Gastrocnemius medialis (tissue), 4 donors: ENCODE results near the gene MRPL38.

Source experiments
- POLR2A ChIP-seq, 2 donors: fragments of 450-650 bp; IDR thresholded peaks; one replicate each; pipeline ENCODE4 v1.6.1; 2017; ENCODE audit warnings: antibody characterized with exemption in 2 of 2, mild to moderate bottlenecking in 2 of 2, moderate library complexity in 2 of 2
- TF ChIP-seq, protein P1 (sequence below), 5 experiments: fragments of 450-650 bp in 3 of 5; fragments of 200-600 bp in 2 of 5; sonication (generic) in 2 of 5; IDR thresholded peaks in 4 of 5; conservative IDR thresholded peaks in 1 of 5; 1 replicate in 4 of 5; 2 replicates in 1 of 5; pipeline ENCODE4 v1.5.1; 2016 to 2019; ENCODE audit warnings: antibody characterized with exemption in 5 of 5, mild to moderate bottlenecking in 3 of 5, moderate library complexity in 3 of 5

DNA sequence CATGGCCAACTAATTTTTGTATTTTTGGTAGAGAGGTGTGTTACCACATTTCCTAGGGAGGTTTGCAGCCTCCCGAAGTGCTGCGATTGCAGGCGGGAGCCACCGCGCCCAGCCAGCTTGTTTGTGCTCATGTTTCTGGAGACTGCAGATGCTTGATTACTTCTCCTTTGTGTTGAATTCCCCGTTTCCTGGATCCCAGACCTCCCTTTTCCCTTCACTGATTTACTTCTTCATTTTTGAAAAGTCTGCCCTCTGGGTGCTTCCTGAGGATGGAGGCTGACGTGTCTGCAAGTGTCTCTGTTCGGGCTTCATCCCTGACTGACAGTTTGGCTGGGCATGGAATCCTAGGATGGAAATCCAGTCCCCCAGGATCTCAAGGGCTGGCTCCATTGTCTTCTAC is 19.3 kb downstream of the MRPL38 start:
- TF ChIP-seq, protein P1, sequence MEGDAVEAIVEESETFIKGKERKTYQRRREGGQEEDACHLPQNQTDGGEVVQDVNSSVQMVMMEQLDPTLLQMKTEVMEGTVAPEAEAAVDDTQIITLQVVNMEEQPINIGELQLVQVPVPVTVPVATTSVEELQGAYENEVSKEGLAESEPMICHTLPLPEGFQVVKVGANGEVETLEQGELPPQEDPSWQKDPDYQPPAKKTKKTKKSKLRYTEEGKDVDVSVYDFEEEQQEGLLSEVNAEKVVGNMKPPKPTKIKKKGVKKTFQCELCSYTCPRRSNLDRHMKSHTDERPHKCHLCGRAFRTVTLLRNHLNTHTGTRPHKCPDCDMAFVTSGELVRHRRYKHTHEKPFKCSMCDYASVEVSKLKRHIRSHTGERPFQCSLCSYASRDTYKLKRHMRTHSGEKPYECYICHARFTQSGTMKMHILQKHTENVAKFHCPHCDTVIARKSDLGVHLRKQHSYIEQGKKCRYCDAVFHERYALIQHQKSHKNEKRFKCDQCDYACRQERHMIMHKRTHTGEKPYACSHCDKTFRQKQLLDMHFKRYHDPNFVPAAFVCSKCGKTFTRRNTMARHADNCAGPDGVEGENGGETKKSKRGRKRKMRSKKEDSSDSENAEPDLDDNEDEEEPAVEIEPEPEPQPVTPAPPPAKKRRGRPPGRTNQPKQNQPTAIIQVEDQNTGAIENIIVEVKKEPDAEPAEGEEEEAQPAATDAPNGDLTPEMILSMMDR (IDR thresholded peaks at IDR 0.05 in 4 of 5, conservative IDR thresholded peaks at IDR 0.05 in 1 of 5), result no peak
- no peak for TF ChIP-seq POLR2A (IDR thresholded peaks at IDR 0.05)
